Liver (tissue), 9 donors: ENCODE measurements around the gene MMP28. TPM values are rescaled to one million over a fixed set of nuclear protein-coding genes. Genes with fewer than 3 reads are reported as not detected.

Source experiments
- DNase-seq: peaks from one replicate; pipeline ENCODE4 v3.0.0-alpha.2; 2017; ENCODE audit warnings: low spot score
- H3K27ac ChIP-seq, 2 donors: one replicate each; pipeline ENCODE4 v1.7.0; 2013; ENCODE audit warnings: inconsistent platforms in 2 of 2, low read length in 2 of 2, control low read depth in 1 of 2, low read depth in 1 of 2, mild to moderate bottlenecking in 1 of 2
- H3K27me3 ChIP-seq, 4 donors: one replicate each; pipeline versions ENCODE4 v1.6.1 to v1.7.0; 2013; ENCODE audit warnings: low read length in 3 of 4, inconsistent platforms in 1 of 4, mild to moderate bottlenecking in 1 of 4, moderate library complexity in 1 of 4; ENCODE audit not compliant: control insufficient read depth in 4 of 4, insufficient read depth in 4 of 4
- H3K36me3 ChIP-seq, 4 donors: one replicate each; pipeline versions ENCODE4 v1.6.1 to v1.7.0; 2013; ENCODE audit warnings: low read length in 3 of 4, mild to moderate bottlenecking in 3 of 4, low read depth in 1 of 4, moderate library complexity in 1 of 4; ENCODE audit not compliant: control insufficient read depth in 4 of 4, insufficient read depth in 3 of 4
- H3K4me1 ChIP-seq, 4 donors: one replicate each; pipeline versions ENCODE4 v1.6.1 to v1.7.0; 2013; ENCODE audit warnings: low read length in 3 of 4, mild to moderate bottlenecking in 3 of 4, moderate library complexity in 1 of 4; ENCODE audit not compliant: control insufficient read depth in 4 of 4, insufficient read depth in 4 of 4
- H3K4me3 ChIP-seq, 3 donors: one replicate each; pipeline versions ENCODE4 v1.6.1 to v1.7.0; 2013; ENCODE audit warnings: low read length in 3 of 3, control low read depth in 1 of 3, low read depth in 1 of 3, mild to moderate bottlenecking in 1 of 3
- H3K9ac ChIP-seq, 2 donors: one replicate each; pipeline ENCODE4 v1.7.0; 2013; ENCODE audit warnings: low read length in 2 of 2, mild to moderate bottlenecking in 2 of 2, moderate library complexity in 2 of 2, control low read depth in 1 of 2, low read depth in 1 of 2
- H3K9me3 ChIP-seq, 4 donors: one replicate each; pipeline versions ENCODE4 v1.6.1 to v1.7.0; 2013; ENCODE audit warnings: low read length in 3 of 4; ENCODE audit not compliant: control insufficient read depth in 4 of 4
- FOXA1 ChIP-seq: IDR thresholded peaks from 2 replicates; pipeline ENCODE4 v1.6.1; 2016; ENCODE audit warnings: antibody characterized with exemption
- FOXA2 ChIP-seq: IDR thresholded peaks from 2 replicates; pipeline ENCODE4 v1.6.1; 2016; ENCODE audit warnings: antibody characterized with exemption
- HNF4A ChIP-seq, 2 donors: conservative IDR thresholded peaks; 2 replicates each; pipeline ENCODE4 v1.6.1; 2016; ENCODE audit warnings: antibody characterized with exemption in 2 of 2, mild to moderate bottlenecking in 2 of 2
- HNF4G ChIP-seq: IDR thresholded peaks from 2 replicates; pipeline ENCODE4 v1.6.1; 2016; ENCODE audit warnings: antibody characterized with exemption
- JUND ChIP-seq, 2 donors: IDR thresholded peaks; 2 replicates each; pipeline ENCODE4 v1.6.1; 2016; ENCODE audit warnings: antibody characterized with exemption in 2 of 2
- RAD21 ChIP-seq, 2 donors: IDR thresholded peaks; 2 replicates each; pipeline ENCODE4 v1.6.1; 2016; ENCODE audit warnings: antibody characterized with exemption in 2 of 2, mild to moderate bottlenecking in 2 of 2
- RXRA ChIP-seq, 2 donors: IDR thresholded peaks; 2 replicates each; pipeline ENCODE4 v1.6.1; 2017 to 2018; ENCODE audit warnings: antibody characterized with exemption in 2 of 2, mild to moderate bottlenecking in 1 of 2
- TAF1 ChIP-seq: conservative IDR thresholded peaks from 2 replicates; pipeline ENCODE4 v1.6.1; 2016; ENCODE audit warnings: antibody characterized with exemption, mild to moderate bottlenecking
- YY1 ChIP-seq: IDR thresholded peaks from 2 replicates; pipeline ENCODE4 v1.6.1; 2016; ENCODE audit warnings: antibody characterized with exemption, mild to moderate bottlenecking
- WGBS: extraction: QIAGEN DNeasy Blood & Tissue Kit; methylation state at CpG from one replicate; pipeline ENCODE4 v1.1.7; 2013; 5-methylcytosine and 5-hydroxymethylcytosine counted together
- polyA plus RNA-seq, 2 donors: library from polyadenylated mRNA; stranded (reverse) in 1 of 2; unstranded in 1 of 2; fragments of 200-250 nt in 1 of 2; fragments of >200 nt in 1 of 2; fragmentation: Nextera tagmentation in 1 of 2; extraction: Ambion mirVana in 1 of 2; gene quantifications; one replicate each; pipeline versions ENCODE4 v1.2.1 to v1.2.3, GENCODE V29; 2013 to 2015
- total RNA-seq, 2 donors: library from RNA; depleted of rRNA; stranded (reverse); fragments of >200 nt; gene quantifications; one replicate each; pipeline ENCODE4 v1.2.3, GENCODE V29; 2014
- TF ChIP-seq, protein P1 (sequence below): IDR thresholded peaks from 2 replicates; pipeline ENCODE4 v1.6.1; 2016; ENCODE audit warnings: antibody characterized with exemption
- TF ChIP-seq, protein P2 (sequence below): IDR thresholded peaks from 2 replicates; pipeline ENCODE4 v1.6.1; 2016; ENCODE audit warnings: antibody characterized with exemption
- TF ChIP-seq, protein P3 (sequence below): fragments of 150-350 bp; IDR thresholded peaks from 2 replicates; pipeline ENCODE4 v1.5.1; 2017; ENCODE audit warnings: improper control_type of control experiment, low read depth, low read length; ENCODE audit not compliant: missing input control
- TF ChIP-seq, protein P4 (sequence below): IDR thresholded peaks from 2 replicates; pipeline ENCODE4 v1.6.1; 2016; ENCODE audit warnings: antibody characterized with exemption
- TF ChIP-seq, protein P5 (sequence below): IDR thresholded peaks from 2 replicates; pipeline ENCODE4 v1.6.1; 2016; ENCODE audit warnings: antibody characterized with exemption, mild to moderate bottlenecking
- donor health status: healthy.
- donor health status: healthy.
- donor health status: healthy.
- donor health status: healthy.
- donor health status: healthy.

The MMP28 gene
- total and polyA plus RNA-seq, 4 donors, result 0.14 to 0.75 (median 0.44) TPM

DNA sequence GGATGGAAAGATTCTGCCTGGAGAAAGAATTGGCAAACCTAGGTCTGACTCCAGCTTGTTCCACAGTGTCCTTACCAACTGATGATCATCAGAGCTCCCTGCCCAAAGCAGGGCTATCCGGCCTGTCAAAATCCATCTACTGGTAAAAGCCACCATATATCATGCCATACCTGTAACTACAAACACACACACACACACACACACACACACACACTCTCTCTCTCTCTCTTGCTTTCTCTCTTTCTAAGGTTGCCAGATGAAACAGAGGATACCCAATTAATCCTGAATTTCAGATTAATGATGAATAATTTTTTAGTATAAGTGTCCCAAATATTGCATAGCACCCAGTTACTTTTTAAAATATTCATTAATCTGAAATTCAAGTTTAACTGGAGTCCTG, 1.5 kb upstream of the MMP28 start (continued):
- TF ChIP-seq, protein P1, sequence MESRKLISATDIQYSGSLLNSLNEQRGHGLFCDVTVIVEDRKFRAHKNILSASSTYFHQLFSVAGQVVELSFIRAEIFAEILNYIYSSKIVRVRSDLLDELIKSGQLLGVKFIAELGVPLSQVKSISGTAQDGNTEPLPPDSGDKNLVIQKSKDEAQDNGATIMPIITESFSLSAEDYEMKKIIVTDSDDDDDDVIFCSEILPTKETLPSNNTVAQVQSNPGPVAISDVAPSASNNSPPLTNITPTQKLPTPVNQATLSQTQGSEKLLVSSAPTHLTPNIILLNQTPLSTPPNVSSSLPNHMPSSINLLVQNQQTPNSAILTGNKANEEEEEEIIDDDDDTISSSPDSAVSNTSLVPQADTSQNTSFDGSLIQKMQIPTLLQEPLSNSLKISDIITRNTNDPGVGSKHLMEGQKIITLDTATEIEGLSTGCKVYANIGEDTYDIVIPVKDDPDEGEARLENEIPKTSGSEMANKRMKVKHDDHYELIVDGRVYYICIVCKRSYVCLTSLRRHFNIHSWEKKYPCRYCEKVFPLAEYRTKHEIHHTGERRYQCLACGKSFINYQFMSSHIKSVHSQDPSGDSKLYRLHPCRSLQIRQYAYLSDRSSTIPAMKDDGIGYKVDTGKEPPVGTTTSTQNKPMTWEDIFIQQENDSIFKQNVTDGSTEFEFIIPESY, result no peak
- no peak for TF ChIP-seq FOXA1
- no peak for TF ChIP-seq HNF4A (conservative IDR thresholded peaks at IDR 0.05)
- TF ChIP-seq, protein P2, sequence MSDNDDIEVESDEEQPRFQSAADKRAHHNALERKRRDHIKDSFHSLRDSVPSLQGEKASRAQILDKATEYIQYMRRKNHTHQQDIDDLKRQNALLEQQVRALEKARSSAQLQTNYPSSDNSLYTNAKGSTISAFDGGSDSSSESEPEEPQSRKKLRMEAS, result no peak
- no peak for TF ChIP-seq TAF1
- TF ChIP-seq JUND (IDR thresholded peaks at IDR 0.05), result no peak

DNA sequence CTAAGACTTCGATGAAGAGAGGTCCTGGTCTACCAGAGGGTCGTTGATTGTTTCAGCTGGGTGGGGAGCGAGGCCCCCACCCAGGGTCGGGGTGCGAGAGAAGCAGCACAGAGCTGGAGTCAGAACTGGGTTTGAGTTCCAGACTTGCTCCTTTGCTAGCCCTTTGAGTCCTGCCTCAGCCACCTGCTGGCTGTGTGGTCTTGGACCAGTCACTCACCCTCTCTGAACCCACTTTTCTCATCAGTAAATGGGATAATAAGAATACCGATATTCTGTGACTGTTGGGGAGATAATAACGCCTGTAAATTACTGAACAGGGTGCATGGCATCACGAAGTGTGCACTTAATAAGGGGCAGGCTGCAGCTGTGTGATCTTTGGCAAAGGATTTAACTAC, 427 bp upstream of the MMP28 start:
- 34% methylated on average over 8 of the region's 8 CpGs for WGBS
- Histone ChIP-seq H3K4me3 (peak overlapping the region in 1 of 3 donors; percentile 49), H3K9ac (no peak overlapping the region), H3K9me3 (no peaks in the 10 kb centered on the region), H3K27me3 (peaks cover 0 to 21% (median 3%) of the 10 kb centered on the region in 4 donors), H3K36me3 (peaks cover 0 to 2% (median 0%) of the 10 kb centered on the region in 4 donors), H3K4me1 (peaks cover 4 to 16% (median 10%) of the 10 kb centered on the region in 4 donors), H3K27ac (no peak overlapping the region)
- TF ChIP-seq HNF4G (no peak), HNF4A (conservative IDR thresholded peaks at IDR 0.05) (no peak), YY1 (no peak), RAD21 (IDR thresholded peaks at IDR 0.05) (no peak), FOXA2 (no peak), FOXA1 (no peak), RXRA (IDR thresholded peaks at IDR 0.05) (no peak)
- TF ChIP-seq, protein P3, sequence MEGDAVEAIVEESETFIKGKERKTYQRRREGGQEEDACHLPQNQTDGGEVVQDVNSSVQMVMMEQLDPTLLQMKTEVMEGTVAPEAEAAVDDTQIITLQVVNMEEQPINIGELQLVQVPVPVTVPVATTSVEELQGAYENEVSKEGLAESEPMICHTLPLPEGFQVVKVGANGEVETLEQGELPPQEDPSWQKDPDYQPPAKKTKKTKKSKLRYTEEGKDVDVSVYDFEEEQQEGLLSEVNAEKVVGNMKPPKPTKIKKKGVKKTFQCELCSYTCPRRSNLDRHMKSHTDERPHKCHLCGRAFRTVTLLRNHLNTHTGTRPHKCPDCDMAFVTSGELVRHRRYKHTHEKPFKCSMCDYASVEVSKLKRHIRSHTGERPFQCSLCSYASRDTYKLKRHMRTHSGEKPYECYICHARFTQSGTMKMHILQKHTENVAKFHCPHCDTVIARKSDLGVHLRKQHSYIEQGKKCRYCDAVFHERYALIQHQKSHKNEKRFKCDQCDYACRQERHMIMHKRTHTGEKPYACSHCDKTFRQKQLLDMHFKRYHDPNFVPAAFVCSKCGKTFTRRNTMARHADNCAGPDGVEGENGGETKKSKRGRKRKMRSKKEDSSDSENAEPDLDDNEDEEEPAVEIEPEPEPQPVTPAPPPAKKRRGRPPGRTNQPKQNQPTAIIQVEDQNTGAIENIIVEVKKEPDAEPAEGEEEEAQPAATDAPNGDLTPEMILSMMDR, result no peak
- TF ChIP-seq, protein P1, result no peak
- TF ChIP-seq, protein P4, sequence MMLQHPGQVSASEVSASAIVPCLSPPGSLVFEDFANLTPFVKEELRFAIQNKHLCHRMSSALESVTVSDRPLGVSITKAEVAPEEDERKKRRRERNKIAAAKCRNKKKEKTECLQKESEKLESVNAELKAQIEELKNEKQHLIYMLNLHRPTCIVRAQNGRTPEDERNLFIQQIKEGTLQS, result no peak
- TF ChIP-seq, protein P5, sequence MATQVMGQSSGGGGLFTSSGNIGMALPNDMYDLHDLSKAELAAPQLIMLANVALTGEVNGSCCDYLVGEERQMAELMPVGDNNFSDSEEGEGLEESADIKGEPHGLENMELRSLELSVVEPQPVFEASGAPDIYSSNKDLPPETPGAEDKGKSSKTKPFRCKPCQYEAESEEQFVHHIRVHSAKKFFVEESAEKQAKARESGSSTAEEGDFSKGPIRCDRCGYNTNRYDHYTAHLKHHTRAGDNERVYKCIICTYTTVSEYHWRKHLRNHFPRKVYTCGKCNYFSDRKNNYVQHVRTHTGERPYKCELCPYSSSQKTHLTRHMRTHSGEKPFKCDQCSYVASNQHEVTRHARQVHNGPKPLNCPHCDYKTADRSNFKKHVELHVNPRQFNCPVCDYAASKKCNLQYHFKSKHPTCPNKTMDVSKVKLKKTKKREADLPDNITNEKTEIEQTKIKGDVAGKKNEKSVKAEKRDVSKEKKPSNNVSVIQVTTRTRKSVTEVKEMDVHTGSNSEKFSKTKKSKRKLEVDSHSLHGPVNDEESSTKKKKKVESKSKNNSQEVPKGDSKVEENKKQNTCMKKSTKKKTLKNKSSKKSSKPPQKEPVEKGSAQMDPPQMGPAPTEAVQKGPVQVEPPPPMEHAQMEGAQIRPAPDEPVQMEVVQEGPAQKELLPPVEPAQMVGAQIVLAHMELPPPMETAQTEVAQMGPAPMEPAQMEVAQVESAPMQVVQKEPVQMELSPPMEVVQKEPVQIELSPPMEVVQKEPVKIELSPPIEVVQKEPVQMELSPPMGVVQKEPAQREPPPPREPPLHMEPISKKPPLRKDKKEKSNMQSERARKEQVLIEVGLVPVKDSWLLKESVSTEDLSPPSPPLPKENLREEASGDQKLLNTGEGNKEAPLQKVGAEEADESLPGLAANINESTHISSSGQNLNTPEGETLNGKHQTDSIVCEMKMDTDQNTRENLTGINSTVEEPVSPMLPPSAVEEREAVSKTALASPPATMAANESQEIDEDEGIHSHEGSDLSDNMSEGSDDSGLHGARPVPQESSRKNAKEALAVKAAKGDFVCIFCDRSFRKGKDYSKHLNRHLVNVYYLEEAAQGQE, result no peak
- TF ChIP-seq, protein P2, result no peak
- no peak for DNase-seq
